Measurements from ENCODE around the gene FAR2.

FAR2 gene

GRCh38 chr12:29201746-29202145 is 52.7 kb downstream of the FAR2 start:
- DNase-seq (ENCODE audit: low read depth in 2 of 2, low spot score in 1 of 2): no peak

DNA sequence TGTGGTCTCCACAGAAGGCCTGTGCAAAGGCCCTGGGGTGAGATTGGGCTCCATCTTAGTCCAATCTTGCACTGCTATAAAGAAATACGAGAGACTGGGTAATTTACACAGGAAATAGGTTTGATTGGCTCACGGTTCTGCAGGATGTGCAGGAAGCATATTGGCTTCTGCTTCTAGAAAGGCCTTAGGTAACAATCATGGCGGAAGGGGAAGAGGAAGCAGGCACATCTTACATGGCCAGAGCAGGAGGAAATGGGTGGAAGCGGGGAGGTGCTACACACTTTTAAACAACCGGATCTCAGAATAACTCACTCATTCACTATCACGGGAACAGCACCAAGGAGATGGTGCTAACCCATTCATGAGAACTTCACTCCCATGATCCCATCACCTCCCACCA is 55.4 kb downstream of the FAR2 start:
- no peak for DNase-seq (ENCODE audit: low read depth in 2 of 2, low spot score in 1 of 2)

DNA sequence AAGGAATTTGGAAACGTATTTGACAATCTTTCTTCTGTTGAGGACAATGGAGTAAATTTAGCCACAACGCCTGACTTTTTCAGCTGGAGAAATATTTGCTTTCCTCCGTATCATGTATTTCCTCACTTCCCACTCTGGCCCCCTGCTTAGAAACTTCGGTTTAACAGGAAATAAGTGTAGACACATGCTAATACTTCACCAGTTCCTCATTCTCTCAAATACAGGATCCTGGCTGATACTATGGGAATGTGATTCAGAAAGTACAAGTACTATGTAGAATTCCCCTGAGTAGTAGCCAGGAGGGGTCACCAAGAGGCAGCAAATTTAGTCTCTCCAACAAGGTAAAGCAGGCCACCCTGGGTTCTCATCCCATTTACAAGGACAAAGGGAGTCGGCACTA is 58.0 kb downstream of the FAR2 start:
- no peak for DNase-seq (ENCODE audit: low read depth in 2 of 2, low spot score in 1 of 2)

- no peak for DNase-seq (ENCODE audit: low read depth in 2 of 2, low spot score in 1 of 2)
These were observed 59.0 kb downstream of the FAR2 start for GRCh38 chr12:29208060-29208459.

DNA sequence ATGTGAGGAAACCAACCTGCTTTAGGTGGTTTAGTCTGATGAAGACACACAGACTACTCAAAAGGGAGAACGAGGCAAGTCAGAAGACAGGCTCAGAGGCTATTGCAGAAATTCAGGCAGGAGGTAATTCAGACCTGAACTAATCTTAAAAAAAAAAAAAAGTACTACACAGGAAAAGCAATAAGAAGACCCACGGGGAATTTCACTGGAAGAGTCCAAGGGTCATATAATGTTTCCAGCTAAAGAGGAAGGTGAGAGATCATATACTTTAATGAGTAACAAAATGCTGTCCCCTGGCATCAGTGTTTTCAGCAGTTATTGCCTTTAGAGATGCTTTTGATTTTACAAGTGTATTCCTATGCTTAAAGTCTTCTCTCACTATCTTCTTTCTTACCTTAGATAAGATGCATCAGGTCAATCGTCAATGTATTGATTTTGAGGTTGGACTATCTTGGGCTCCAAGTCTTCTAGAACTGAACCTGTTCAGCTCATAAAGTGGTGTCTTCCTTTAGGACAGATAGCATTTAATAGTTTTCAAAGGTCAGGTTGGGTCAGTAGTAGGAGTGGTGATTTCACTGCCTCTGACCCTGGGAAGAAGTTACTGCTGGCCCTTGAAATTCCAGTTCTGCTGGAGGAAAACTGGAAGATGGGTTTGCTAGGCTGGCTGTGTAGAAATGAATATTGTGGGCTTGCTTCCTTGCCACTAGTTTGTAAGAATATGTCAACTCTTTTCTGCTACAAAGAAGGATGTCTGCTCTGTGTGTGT is 60.0 kb downstream of the FAR2 start:
- no peak for DNase-seq (ENCODE audit: low read depth in 2 of 2, low spot score in 1 of 2)

GRCh38 chr12:29211696-29212095 is 62.6 kb downstream of the FAR2 start:
- DNase-seq (ENCODE audit: low read depth in 2 of 2, low spot score in 1 of 2): no peak

DNA sequence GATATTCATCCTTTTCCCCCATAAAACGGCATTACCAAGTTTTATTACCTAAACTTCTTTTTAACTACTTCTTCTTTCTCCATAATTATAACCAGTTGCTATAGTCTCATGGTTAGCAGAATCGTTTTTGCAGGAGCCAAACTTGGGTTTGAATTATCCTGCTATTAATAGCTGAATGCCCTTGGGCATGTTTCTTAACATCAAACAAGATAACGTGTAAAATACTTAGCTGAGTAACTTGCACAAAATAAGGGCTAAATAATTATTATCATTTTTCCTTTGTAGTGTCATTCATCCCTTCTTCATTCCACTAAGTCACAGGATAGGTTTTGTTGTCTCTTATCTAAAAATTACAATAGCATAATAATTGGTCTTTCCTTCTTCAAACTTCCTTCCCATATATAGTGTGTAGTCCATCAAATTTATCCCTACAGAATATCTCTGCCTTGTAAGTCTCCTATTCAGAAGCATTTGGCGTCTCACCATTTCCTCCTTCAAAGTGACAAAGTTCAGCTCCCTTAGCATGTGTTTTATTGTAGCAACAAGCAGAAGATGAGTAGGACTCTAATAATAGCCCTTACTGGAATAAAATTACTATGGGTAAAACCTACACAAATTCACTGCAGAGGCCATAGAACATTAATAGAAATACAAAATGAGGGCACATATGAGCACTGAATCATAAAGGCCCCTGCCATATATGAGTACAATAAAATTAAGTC is 63.8 kb downstream of the FAR2 start:
- DNase-seq (ENCODE audit: low read depth in 2 of 2, low spot score in 1 of 2): no peak

DNA sequence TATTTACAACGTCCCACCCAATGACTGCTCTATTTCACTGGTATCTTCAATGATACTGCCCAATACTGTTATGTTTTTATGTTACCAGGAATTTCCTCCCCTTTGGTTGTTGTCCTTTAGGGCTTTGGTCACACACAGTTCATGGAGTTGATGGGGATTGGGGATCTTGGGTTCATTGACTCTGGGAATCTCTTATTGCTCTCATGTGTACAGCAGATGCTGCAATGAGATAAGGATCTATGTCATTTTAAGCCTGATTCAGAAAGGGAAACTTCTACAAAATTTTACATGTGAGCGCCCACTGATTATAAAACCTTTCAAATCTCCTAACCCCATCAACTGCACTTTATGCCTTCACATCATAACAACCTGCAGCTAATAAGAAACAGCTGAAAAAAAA is 67.2 kb downstream of the FAR2 start:
- DNase-seq (ENCODE audit: low read depth in 2 of 2, low spot score in 1 of 2): no peak

- no peak for DNase-seq (ENCODE audit: low read depth in 2 of 2, low spot score in 1 of 2)
These were observed 67.9 kb downstream of the FAR2 start for GRCh38 chr12:29216797-29217575.

GRCh38 chr12:29220632-29221336 is 71.7 kb downstream of the FAR2 start:
- DNase-seq (ENCODE audit: low read depth in 2 of 2, low spot score in 1 of 2): no peak

GRCh38 chr12:29222200-29222599 is 73.1 kb downstream of the FAR2 start:
- no peak for DNase-seq (ENCODE audit: low read depth in 2 of 2, low spot score in 1 of 2)

DNA sequence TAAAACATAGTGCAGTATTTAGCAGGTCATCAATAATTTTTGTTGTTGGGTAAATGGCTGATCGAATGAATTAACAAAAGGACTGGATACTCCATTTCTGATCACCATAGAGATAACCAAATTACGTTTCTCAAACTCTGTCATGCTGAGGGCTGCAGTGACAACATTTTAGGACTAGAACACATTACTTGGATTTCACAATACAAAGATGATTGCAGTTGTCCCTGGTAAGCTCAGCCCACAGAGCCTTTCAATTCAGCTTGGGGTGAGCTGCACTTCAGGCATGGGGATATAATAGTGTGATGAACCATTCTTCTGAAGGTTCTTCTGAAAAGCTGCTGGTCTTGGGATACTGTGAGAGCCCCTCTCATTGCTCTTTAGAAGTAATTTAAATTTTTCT is 74.3 kb downstream of the FAR2 start:
- DNase-seq (ENCODE audit: low read depth in 2 of 2, low spot score in 1 of 2): no peak

- DNase-seq (ENCODE audit: low read depth in 2 of 2, low spot score in 1 of 2): no peak
These were observed 75.0 kb downstream of the FAR2 start for GRCh38 chr12:29223956-29224543.

DNA sequence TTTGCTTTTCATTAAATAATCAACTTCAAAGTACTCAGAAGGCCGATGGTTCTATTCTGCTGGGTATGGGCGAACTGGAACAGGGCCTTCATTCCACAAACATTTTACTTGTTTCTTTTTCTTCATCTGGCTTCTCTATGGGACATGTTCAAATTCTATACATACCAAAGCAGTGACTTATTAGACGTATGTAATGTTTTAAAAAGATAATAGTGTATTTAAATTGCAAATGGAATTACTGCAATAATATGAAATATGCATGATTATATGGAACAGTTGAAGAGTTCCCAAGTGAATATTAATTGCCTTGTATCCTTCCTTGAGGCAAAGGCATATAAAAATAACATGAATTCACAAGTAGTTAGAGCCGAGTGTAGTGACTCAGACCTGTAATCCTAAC is 75.5 kb downstream of the FAR2 start:
- no peak for DNase-seq (ENCODE audit: low read depth in 2 of 2, low spot score in 1 of 2)

GRCh38 chr12:29225834-29226233 is 76.8 kb downstream of the FAR2 start:
- DNase-seq (ENCODE audit: low read depth in 2 of 2, low spot score in 1 of 2): no peak

DNA sequence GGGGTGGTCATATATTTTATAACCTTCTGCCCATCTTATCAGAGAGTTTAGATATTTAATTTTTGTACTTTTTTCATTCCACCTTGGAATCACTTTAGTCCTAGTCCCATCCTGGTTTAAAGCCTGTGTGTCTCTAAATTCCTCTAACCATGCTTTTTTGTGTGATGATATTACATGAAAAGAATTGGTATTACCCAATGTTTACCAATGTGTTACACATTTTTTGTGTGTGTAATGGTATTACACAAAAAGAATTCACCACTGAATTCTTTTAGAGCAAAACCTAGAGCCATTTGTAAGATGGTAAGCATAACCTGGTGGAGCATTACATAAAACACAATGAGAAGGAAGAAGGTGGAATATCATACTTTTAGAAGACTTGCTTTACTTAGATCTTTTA is 77.5 kb downstream of the FAR2 start:
- no peak for DNase-seq (ENCODE audit: low read depth in 2 of 2, low spot score in 1 of 2)

DNA sequence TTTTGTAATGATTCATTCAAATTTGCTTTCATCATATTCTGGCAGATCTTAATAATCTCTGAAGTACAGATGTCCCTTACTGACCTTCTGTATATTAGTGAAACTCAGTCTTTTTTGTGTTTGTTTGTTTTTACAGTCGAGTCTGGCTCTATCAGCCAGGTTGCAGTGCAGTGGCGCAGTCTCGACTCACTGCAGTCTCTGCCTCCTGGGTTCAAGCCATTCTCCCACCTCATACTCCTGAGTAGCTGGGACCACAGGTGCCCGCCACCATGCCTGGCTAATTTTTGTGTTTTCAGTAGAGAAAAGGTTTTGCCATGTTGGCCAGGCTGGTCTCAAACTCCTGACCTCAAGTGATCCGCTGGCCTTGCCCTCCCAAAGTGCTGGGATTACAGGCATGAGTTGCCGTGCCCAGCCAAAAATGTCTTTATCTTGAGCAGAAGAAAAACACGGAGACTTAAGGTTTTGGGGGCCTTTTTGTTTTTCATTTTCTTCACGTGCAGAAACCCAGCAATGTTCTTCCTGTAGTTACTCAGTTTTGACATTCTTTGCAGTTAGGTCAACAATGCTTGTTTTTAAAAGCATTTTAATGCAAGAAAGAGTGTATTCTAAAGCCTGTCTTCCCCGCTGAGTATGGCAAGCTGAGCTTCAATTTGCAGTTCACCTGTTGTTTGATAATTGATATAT is 79.5 kb downstream of the FAR2 start:
- no peak for DNase-seq (ENCODE audit: low read depth in 2 of 2, low spot score in 1 of 2)

- no peak for DNase-seq (ENCODE audit: low read depth in 2 of 2, low spot score in 1 of 2)
These were observed 80.1 kb downstream of the FAR2 start for GRCh38 chr12:29229158-29229505.

- DNase-seq (ENCODE audit: low read depth in 2 of 2, low spot score in 1 of 2): no peak
These were observed 80.9 kb downstream of the FAR2 start for GRCh38 chr12:29229937-29230336.

DNA sequence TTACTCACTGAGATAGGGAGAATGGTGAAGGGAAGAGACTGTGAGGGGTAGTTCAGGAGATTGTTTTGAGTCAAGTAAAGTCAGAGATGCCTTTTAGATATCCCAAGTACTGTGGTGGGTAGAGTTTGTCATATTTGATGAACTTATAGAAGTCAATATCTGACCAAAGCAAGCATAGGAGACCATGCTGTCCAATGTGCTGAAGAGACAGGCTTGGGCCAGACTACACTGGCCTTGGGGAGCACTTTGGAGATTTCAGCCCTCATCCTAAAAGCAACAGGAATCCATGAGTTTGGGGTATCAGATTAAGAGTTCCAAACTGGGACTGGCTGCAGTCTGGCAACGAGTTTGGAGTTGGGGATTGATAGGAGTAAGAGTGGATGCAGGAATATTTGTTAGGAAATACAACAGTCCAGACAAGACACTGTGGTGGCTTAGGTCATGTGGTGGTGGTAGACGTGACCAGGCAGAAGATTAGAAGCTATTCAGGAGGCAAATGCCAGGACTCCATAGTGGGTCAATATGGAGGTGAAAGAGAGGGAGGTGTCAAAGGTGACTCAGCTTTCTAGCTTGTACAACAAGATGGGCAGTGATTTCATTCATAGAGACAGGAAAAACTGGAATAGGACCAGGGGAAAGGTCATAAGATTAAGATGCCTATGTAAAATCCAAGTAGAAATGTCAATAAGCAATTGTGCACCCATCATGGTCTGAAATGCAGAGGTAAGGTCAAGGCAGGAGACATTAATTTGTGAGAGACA is 81.9 kb downstream of the FAR2 start:
- no peak for DNase-seq (ENCODE audit: low read depth in 2 of 2, low spot score in 1 of 2)
